HepG2 (cell line): ENCODE data around the gene ZNF112. TPM values are rescaled to one million over a fixed set of nuclear protein-coding genes. Genes with fewer than 3 reads are reported as not detected.

ENCODE experiments used
- AGO1 ChIP-seq: fragments of 200-400 bp; formaldehyde crosslinking; IDR thresholded peaks from 2 replicates; pipeline ENCODE4 v1.6.1; 2017; ENCODE audit warnings: mild to moderate bottlenecking, low read depth, low read length, moderate library complexity; ENCODE audit not compliant: poor library complexity, severe bottlenecking
- BCL3 ChIP-seq: sonication (generic); formaldehyde crosslinking; IDR thresholded peaks from 2 replicates; pipeline ENCODE4 v1.5.1; 2020; ENCODE audit warnings: mild to moderate bottlenecking, missing genetic modification reagents, moderate library complexity
- BHLHE40 ChIP-seq: IDR thresholded peaks from 2 replicates; pipeline ENCODE4 v1.6.1; 2011; ENCODE audit warnings: low read length, improper control_type of control experiment
- GABPB1 ChIP-seq: IDR thresholded peaks from 2 replicates; pipeline ENCODE4 v1.6.1; 2016; ENCODE audit warnings: mild to moderate bottlenecking, missing genetic modification reagents, moderate library complexity, missing compliant biosample characterization
- HCFC1 ChIP-seq: fragments of 150-350 bp; IDR thresholded peaks from 2 replicates; pipeline ENCODE4 v1.6.1; 2014; ENCODE audit warnings: low read depth, low read length
- MTA1 ChIP-seq: sonication (generic); formaldehyde crosslinking; IDR thresholded peaks from 2 replicates; pipeline ENCODE4 v1.4.0; 2020; ENCODE audit warnings: missing genetic modification reagents, mild to moderate bottlenecking, borderline replicate concordance
- POLR2A ChIP-seq, 2 experiments: IDR thresholded peaks; 2 replicates each; pipeline ENCODE4 v1.6.1; 2011; ENCODE audit warnings: low read depth in 2 of 2, low read length in 2 of 2, mild to moderate bottlenecking in 1 of 2, moderate library complexity in 1 of 2; ENCODE audit not compliant: insufficient read depth in 1 of 2
- RAD21 ChIP-seq: fragments of 450-650 bp; formaldehyde crosslinking; IDR thresholded peaks from 2 replicates; pipeline ENCODE4 v1.5.0; 2020; ENCODE audit warnings: mild to moderate bottlenecking
- RFXANK ChIP-seq: IDR thresholded peaks from 2 replicates; pipeline ENCODE4 v1.6.1; 2016
- STAG1 ChIP-seq: sonication (generic); formaldehyde crosslinking; IDR thresholded peaks from 2 replicates; pipeline ENCODE4 v1.4.0; 2020; ENCODE audit warnings: missing genetic modification reagents
- TP53 ChIP-seq: sonication (generic); formaldehyde crosslinking; conservative IDR thresholded peaks from 2 replicates; pipeline ENCODE4 v1.4.0; 2020; ENCODE audit warnings: missing genetic modification reagents
- ZNF260 ChIP-seq: sonication (generic); formaldehyde crosslinking; IDR thresholded peaks from 2 replicates; pipeline ENCODE4 v1.4.0; 2020; ENCODE audit warnings: missing genetic modification reagents, low read depth, mild to moderate bottlenecking, borderline replicate concordance
- polyA plus RNA-seq, 8 experiments: library from polyadenylated mRNA; depleted of rRNA in 3 of 8; stranded (reverse) in 7 of 8; unstranded in 1 of 8; fragments of >200 nt; fragmentation: Illumina TruSeq in 4 of 8; extraction: Trizol in 4 of 8; gene quantifications; 2 replicates each; pipeline versions ENCODE4 v1.2.1 to v1.2.3, GENCODE V29; 2011 to 2016; ENCODE audit warnings: low read depth in 4 of 8, missing spikeins in 1 of 8, mixed read lengths in 1 of 8; ENCODE audit not compliant: insufficient read depth in 1 of 8
- total RNA-seq, 5 experiments: library from RNA; depleted of rRNA; stranded (reverse); fragments of >200 nt; fragmentation: Illumina TruSeq; extraction: Trizol; gene quantifications; 2 replicates each; pipeline ENCODE4 v1.2.3, GENCODE V29; 2016; ENCODE audit warnings: low read depth in 1 of 5
- TF ChIP-seq, protein P1 (sequence below): sonication (generic); formaldehyde crosslinking; IDR thresholded peaks from 2 replicates; pipeline ENCODE4 v1.4.0; 2020; ENCODE audit warnings: mild to moderate bottlenecking, missing genetic modification reagents
- TF ChIP-seq, protein P2 (sequence below): sonication (generic); formaldehyde crosslinking; IDR thresholded peaks from 2 replicates; pipeline ENCODE4 v1.5.0; 2020; ENCODE audit warnings: mild to moderate bottlenecking, missing genetic modification reagents, borderline replicate concordance
- TF ChIP-seq, protein P3 (sequence below): sonication (generic); formaldehyde crosslinking; IDR thresholded peaks from 2 replicates; pipeline ENCODE4 v1.8.0; 2022; ENCODE audit warnings: mild to moderate bottlenecking, missing genetic modification reagents, moderate library complexity
- TF ChIP-seq, protein P4 (sequence below): sonication (generic); formaldehyde crosslinking; IDR thresholded peaks from 2 replicates; pipeline ENCODE4 v1.5.1; 2020; ENCODE audit warnings: missing genetic modification reagents, mild to moderate bottlenecking, borderline replicate concordance

The ZNF112 gene
- total and polyA plus RNA-seq, 2 of the 13 experiments (the other 11 are each of a cell fraction or from before 2014, with no cell fraction given): 1.8 to 3.6 TPM

- TF ChIP-seq, protein P1, sequence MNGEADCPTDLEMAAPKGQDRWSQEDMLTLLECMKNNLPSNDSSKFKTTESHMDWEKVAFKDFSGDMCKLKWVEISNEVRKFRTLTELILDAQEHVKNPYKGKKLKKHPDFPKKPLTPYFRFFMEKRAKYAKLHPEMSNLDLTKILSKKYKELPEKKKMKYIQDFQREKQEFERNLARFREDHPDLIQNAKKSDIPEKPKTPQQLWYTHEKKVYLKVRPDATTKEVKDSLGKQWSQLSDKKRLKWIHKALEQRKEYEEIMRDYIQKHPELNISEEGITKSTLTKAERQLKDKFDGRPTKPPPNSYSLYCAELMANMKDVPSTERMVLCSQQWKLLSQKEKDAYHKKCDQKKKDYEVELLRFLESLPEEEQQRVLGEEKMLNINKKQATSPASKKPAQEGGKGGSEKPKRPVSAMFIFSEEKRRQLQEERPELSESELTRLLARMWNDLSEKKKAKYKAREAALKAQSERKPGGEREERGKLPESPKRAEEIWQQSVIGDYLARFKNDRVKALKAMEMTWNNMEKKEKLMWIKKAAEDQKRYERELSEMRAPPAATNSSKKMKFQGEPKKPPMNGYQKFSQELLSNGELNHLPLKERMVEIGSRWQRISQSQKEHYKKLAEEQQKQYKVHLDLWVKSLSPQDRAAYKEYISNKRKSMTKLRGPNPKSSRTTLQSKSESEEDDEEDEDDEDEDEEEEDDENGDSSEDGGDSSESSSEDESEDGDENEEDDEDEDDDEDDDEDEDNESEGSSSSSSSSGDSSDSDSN (CRISPR knock-in tag): peak; percentile 53
- TF ChIP-seq STAG1 (CRISPR knock-in tag): peak; percentile 0; the same call in 1 of the 2 replicates
- TF ChIP-seq HCFC1: peak; percentile 99
- no peak for TF ChIP-seq ZNF260 (CRISPR knock-in tag)
- TF ChIP-seq, protein P2, sequence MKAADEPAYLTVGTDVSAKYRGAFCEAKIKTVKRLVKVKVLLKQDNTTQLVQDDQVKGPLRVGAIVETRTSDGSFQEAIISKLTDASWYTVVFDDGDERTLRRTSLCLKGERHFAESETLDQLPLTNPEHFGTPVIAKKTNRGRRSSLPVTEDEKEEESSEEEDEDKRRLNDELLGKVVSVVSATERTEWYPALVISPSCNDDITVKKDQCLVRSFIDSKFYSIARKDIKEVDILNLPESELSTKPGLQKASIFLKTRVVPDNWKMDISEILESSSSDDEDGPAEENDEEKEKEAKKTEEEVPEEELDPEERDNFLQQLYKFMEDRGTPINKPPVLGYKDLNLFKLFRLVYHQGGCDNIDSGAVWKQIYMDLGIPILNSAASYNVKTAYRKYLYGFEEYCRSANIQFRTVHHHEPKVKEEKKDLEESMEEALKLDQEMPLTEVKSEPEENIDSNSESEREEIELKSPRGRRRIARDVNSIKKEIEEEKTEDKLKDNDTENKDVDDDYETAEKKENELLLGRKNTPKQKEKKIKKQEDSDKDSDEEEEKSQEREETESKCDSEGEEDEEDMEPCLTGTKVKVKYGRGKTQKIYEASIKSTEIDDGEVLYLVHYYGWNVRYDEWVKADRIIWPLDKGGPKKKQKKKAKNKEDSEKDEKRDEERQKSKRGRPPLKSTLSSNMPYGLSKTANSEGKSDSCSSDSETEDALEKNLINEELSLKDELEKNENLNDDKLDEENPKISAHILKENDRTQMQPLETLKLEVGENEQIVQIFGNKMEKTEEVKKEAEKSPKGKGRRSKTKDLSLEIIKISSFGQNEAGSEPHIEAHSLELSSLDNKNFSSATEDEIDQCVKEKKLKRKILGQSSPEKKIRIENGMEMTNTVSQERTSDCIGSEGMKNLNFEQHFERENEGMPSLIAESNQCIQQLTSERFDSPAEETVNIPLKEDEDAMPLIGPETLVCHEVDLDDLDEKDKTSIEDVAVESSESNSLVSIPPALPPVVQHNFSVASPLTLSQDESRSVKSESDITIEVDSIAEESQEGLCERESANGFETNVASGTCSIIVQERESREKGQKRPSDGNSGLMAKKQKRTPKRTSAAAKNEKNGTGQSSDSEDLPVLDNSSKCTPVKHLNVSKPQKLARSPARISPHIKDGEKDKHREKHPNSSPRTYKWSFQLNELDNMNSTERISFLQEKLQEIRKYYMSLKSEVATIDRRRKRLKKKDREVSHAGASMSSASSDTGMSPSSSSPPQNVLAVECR (CRISPR knock-in tag): peak; percentile 84; the same call in 1 of the 2 replicates
- TF ChIP-seq, protein P3, sequence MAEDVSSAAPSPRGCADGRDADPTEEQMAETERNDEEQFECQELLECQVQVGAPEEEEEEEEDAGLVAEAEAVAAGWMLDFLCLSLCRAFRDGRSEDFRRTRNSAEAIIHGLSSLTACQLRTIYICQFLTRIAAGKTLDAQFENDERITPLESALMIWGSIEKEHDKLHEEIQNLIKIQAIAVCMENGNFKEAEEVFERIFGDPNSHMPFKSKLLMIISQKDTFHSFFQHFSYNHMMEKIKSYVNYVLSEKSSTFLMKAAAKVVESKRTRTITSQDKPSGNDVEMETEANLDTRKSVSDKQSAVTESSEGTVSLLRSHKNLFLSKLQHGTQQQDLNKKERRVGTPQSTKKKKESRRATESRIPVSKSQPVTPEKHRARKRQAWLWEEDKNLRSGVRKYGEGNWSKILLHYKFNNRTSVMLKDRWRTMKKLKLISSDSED (CRISPR knock-in tag): no peak
- peak; percentile 8; the same call in 1 of the 2 replicates for TF ChIP-seq RAD21 (CRISPR knock-in tag)
- TF ChIP-seq MTA1 (CRISPR knock-in tag): no peak
- 0 out of 2 replicates have a peak, but pooled peaks have one; percentile 55 for TF ChIP-seq BCL3 (CRISPR knock-in tag)
- TF ChIP-seq POLR2A (IDR thresholded peaks at IDR 0.05; ENCODE audit: insufficient read depth in 1 of 2, low read depth in 2 of 2, low read length in 2 of 2): peak; percentile 37 to 82; a peak in 3 of 4 replicates
- TF ChIP-seq TP53 (CRISPR knock-in tag): no peak; the same call in 1 of the 2 replicates
- no peak for TF ChIP-seq RFXANK (CRISPR knock-in tag)
- TF ChIP-seq AGO1: peak; percentile 60
- TF ChIP-seq, protein P4, sequence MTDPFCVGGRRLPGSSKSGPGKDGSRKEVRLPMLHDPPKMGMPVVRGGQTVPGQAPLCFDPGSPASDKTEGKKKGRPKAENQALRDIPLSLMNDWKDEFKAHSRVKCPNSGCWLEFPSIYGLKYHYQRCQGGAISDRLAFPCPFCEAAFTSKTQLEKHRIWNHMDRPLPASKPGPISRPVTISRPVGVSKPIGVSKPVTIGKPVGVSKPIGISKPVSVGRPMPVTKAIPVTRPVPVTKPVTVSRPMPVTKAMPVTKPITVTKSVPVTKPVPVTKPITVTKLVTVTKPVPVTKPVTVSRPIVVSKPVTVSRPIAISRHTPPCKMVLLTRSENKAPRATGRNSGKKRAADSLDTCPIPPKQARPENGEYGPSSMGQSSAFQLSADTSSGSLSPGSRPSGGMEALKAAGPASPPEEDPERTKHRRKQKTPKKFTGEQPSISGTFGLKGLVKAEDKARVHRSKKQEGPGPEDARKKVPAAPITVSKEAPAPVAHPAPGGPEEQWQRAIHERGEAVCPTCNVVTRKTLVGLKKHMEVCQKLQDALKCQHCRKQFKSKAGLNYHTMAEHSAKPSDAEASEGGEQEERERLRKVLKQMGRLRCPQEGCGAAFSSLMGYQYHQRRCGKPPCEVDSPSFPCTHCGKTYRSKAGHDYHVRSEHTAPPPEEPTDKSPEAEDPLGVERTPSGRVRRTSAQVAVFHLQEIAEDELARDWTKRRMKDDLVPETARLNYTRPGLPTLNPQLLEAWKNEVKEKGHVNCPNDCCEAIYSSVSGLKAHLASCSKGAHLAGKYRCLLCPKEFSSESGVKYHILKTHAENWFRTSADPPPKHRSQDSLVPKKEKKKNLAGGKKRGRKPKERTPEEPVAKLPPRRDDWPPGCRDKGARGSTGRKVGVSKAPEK (CRISPR knock-in tag): no peak
- no peak for TF ChIP-seq BHLHE40
- TF ChIP-seq GABPB1 (CRISPR knock-in tag): peak; percentile 97
Measured at GRCh38 chr19:44304659-44305193, 51.8 kb downstream of the ZNF112 start, which contains the start of gene ZNF235 (continued).
